ENCODE measurements around the gene CRPPA. TPM values are rescaled to one million over a fixed set of nuclear protein-coding genes. Genes with fewer than 3 reads are reported as not detected.

Gene CRPPA
- total RNA-seq, 1 experiment from 2014 or later, result 2.4 TPM

DNA sequence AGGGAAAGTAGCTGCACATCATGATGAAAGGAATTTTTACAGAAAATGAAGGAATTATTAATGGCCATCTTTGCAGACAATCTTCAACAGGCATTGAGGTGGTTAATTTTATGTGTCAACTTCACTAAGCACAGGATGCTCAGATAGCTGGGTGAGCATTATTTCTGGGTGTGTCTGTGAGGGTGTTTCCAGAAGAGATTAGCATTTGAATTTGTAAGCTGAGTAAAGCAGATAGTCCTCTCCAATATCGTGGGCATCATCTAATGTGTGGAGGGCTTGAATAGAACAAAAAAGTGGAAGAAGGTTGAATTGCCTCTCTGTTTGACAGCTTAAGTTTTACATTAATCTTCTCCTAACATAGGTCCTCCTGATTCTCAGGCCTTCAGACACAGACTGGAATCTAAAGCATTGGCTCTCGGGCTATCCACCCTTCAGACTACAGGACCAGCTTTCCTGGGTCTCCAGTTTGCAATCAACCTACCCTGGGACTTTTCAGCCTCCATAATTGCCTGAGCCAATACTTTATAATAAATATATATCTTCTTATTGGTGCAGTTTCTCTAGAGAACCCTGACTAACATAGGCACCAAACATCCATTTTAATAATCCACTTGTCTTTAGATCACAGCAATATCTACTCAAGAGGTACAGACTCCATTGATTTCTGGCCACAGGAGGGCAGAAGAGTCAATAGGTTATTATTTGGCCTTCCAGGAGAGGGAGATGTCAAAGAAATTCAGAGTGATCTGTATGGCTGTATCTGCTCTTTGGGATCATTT is 10.5 kb upstream of the CRPPA start:
- in situ Hi-C loops (cut with HindIII; ENCODE audit: low pct_unique_long_range_greater_than_20kb, low sequenced_read_pairs), result no loop called here
- BruUV-seq (replicated peaks), result no TSS peak
- peak; percentile 97 for ATAC-seq
- no peak for DNase-seq (ENCODE audit: low read depth, low spot score)
- Histone ChIP-seq H3K36me3 (ENCODE audit: control insufficient read depth, insufficient read depth, low read length) (no peaks in the 10 kb centered on the region), H3K27me3 (ENCODE audit: control insufficient read depth, insufficient read depth, low read length) (no peaks in the 10 kb centered on the region), H3K4me1 (ENCODE audit: control insufficient read depth, insufficient read depth, low read length) (no peaks in the 10 kb centered on the region), H3K4me3 (ENCODE audit: low read depth in 2 of 2, low read length in 2 of 2) (no peak overlapping the region), H3K9me3 (ENCODE audit: control insufficient read depth, insufficient read depth, low read depth, low read length) (no peaks in the 10 kb centered on the region), H3K27ac (ENCODE audit: low read length) (no peak overlapping the region)
- POLR2A ChIA-PET, result no interaction called here
- TF ChIP-seq CTCF (IDR thresholded peaks at IDR 0.05) (peak; percentile 77), POLR2AphosphoS5 (IDR thresholded peaks at IDR 0.05; ENCODE audit: low read depth, low read length) (no peak)
- intact Hi-C loops (cut with micrococcal nuclease; ENCODE audit: unreplicated experiment), result loop anchor here (1.0 to 5.0 kb wide), 2 partner anchors 133 to 355 kb away; no protein-coding TSS in a partner anchor
- CTCF ChIA-PET, result interaction anchor here (3.3 kb wide), 1 partner anchor 133 kb away, joined by 18 read pairs; no protein-coding TSS in a partner anchor

- DNase-seq (ENCODE audit: low read depth, low spot score) (no peak), ATAC-seq (no peak)
- CTCF ChIA-PET, result no interaction called here
- Histone ChIP-seq H3K36me3 (ENCODE audit: control insufficient read depth, insufficient read depth, low read length) (no peaks in the 10 kb centered on the region), H3K27ac (ENCODE audit: low read length) (no peak overlapping the region), H3K27me3 (ENCODE audit: control insufficient read depth, insufficient read depth, low read length) (no peaks in the 10 kb centered on the region), H3K4me3 (ENCODE audit: low read depth in 2 of 2, low read length in 2 of 2) (no peak overlapping the region), H3K9me3 (ENCODE audit: control insufficient read depth, insufficient read depth, low read depth, low read length) (no peaks in the 10 kb centered on the region), H3K4me1 (ENCODE audit: control insufficient read depth, insufficient read depth, low read length) (no peaks in the 10 kb centered on the region)
- no TSS peak for BruUV-seq (replicated peaks)
- no peak for TF ChIP-seq POLR2AphosphoS5 (IDR thresholded peaks at IDR 0.05; ENCODE audit: low read depth, low read length)
- no peak for TF ChIP-seq TCF7L2 (IDR thresholded peaks at IDR 0.05; ENCODE audit: low read depth, low read length)
- TF ChIP-seq SIN3A (IDR thresholded peaks at IDR 0.05; ENCODE audit: borderline replicate concordance, insufficient read depth, low read depth, low read length), result no peak
- TF ChIP-seq, protein P1, sequence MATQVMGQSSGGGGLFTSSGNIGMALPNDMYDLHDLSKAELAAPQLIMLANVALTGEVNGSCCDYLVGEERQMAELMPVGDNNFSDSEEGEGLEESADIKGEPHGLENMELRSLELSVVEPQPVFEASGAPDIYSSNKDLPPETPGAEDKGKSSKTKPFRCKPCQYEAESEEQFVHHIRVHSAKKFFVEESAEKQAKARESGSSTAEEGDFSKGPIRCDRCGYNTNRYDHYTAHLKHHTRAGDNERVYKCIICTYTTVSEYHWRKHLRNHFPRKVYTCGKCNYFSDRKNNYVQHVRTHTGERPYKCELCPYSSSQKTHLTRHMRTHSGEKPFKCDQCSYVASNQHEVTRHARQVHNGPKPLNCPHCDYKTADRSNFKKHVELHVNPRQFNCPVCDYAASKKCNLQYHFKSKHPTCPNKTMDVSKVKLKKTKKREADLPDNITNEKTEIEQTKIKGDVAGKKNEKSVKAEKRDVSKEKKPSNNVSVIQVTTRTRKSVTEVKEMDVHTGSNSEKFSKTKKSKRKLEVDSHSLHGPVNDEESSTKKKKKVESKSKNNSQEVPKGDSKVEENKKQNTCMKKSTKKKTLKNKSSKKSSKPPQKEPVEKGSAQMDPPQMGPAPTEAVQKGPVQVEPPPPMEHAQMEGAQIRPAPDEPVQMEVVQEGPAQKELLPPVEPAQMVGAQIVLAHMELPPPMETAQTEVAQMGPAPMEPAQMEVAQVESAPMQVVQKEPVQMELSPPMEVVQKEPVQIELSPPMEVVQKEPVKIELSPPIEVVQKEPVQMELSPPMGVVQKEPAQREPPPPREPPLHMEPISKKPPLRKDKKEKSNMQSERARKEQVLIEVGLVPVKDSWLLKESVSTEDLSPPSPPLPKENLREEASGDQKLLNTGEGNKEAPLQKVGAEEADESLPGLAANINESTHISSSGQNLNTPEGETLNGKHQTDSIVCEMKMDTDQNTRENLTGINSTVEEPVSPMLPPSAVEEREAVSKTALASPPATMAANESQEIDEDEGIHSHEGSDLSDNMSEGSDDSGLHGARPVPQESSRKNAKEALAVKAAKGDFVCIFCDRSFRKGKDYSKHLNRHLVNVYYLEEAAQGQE (IDR thresholded peaks at IDR 0.05; ENCODE audit: insufficient read depth in 1 of 2, low read depth in 2 of 2, low read length in 1 of 2), result no peak
- no peak for TF ChIP-seq CTCF (IDR thresholded peaks at IDR 0.05)
- in situ Hi-C loops (cut with HindIII; ENCODE audit: low pct_unique_long_range_greater_than_20kb, low sequenced_read_pairs), result no loop called here
- POLR2A ChIA-PET, result no interaction called here
- intact Hi-C loops (cut with micrococcal nuclease; ENCODE audit: unreplicated experiment), result loop anchor here (5.0 kb wide), 1 partner anchor 353 kb away; no protein-coding TSS in a partner anchor
These were observed 8.8 kb upstream of the CRPPA start for GRCh38 chr7:16430133-16430532.
